HG02840 (cell line): ENCODE results near the gene MC1R.
"Not testable (repeated sequence)": the region's sequence is repeated elsewhere in the genome, so short reads cannot be mapped to it uniquely, and the experiment has no call there.

ENCODE experiments used
- ATAC-seq: cut with Tn5 transposase; IDR thresholded peaks from one replicate; pipeline ENCODE4 v1.9.1; 2021; ENCODE audit warnings: mild to moderate bottlenecking, moderate library complexity, moderate number of reproducible peaks; ENCODE audit not compliant: unreplicated experiment, low FRiP score

MC1R gene

GRCh38 chr16:89931964-89932363 is 13.3 kb downstream of the MC1R start:
- no peak for ATAC-seq

GRCh38 chr16:89934019-89934418 is 15.4 kb downstream of the MC1R start:
- not testable (repeated sequence) for ATAC-seq

GRCh38 chr16:89934611-89935553 is 16.2 kb downstream of the MC1R start:
- ATAC-seq: no peak

GRCh38 chr16:89935620-89936019 is 17.0 kb downstream of the MC1R start:
- not testable (repeated sequence) for ATAC-seq

GRCh38 chr16:89936034-89936433 is 17.4 kb downstream of the MC1R start:
- ATAC-seq: no peak

GRCh38 chr16:89936508-89936907 is 17.8 kb downstream of the MC1R start:
- no peak for ATAC-seq

- no peak for ATAC-seq
Observed at GRCh38 chr16:89936981-89937380, 18.3 kb downstream of the MC1R start.

- no peak for ATAC-seq
Observed at GRCh38 chr16:89938175-89938885, 19.7 kb downstream of the MC1R start.

GRCh38 chr16:89944773-89945172 is 26.1 kb downstream of the MC1R start:
- no peak for ATAC-seq

- no peak for ATAC-seq
Observed at GRCh38 chr16:89945654-89946053, 27.0 kb downstream of the MC1R start.

GRCh38 chr16:89946515-89946914 is 27.9 kb downstream of the MC1R start:
- ATAC-seq: no peak

- ATAC-seq: no peak
Observed at GRCh38 chr16:89949121-89949742, 30.6 kb downstream of the MC1R start.

- ATAC-seq: no peak
Observed at GRCh38 chr16:89949756-89950155, 31.1 kb downstream of the MC1R start.

- ATAC-seq: no peak
Observed at GRCh38 chr16:89951509-89951908, 32.8 kb downstream of the MC1R start.

- no peak for ATAC-seq
Observed at GRCh38 chr16:89952049-89952448, 33.4 kb downstream of the MC1R start.

- ATAC-seq: no peak
Observed at GRCh38 chr16:89952551-89952950, 33.9 kb downstream of the MC1R start.

- ATAC-seq: no peak
Observed at GRCh38 chr16:89953671-89954406, 35.2 kb downstream of the MC1R start.

GRCh38 chr16:89954462-89954861 is 35.8 kb downstream of the MC1R start:
- ATAC-seq: no peak

- no peak for ATAC-seq
Observed at GRCh38 chr16:89955001-89955685, 36.5 kb downstream of the MC1R start.
